ENCODE results near the gene AHR. TPM values are rescaled to one million over a fixed set of nuclear protein-coding genes. Genes with fewer than 3 reads are reported as not detected.

The AHR gene
- total RNA-seq, 1 experiment from 2014 or later: 61.3 TPM

DNA sequence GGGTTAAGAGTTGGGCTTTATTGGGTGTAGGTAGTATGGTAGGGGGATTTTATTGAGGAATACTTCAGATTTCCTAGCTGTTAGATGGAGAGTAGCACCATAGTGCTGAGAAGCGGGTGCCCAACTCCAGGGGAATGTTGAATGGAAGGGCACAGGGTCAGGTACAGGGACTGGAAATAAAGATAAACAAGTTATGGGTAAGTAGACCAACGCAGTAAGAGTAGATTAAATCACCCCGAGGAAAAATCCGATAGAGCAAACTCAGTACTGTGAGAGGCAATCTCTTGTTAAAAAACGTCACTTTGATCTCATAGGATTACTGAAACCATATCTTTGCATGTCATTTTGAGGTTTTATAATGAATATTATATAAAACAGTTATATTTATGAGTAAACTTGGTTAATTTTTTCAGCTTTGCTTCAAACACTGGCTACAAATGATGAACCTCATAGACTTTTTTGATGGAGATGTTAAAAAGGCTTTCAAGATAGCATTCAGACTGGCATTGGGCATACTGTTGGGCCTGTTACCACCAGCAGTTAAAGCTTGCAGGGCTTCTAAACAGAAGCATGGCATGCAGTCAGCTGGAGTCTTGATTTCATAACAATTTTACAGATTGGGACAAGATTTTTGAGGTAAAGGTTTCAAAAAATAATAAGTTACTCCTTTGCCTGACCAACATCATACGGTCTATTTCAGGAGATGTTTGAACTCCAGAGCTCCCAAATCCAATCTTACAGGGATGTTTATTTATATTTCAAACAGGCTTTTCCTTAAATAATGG lies 7.1 kb downstream of the AHR start:
- Histone ChIP-seq H3K4me1 (replicated peaks; ENCODE audit: insufficient read depth) (peaks cover 72% of the 10 kb centered on the region), H3K36me3 (ENCODE audit: low read depth) (peaks cover 39% of the 10 kb centered on the region), H3F3A (ENCODE audit: insufficient read depth, low read depth) (peaks cover 23% of the 10 kb centered on the region), H3K27ac (peak overlapping the region; percentile 66), H3K9me3 (ENCODE audit: insufficient read depth, low read depth) (peaks cover 15% of the 10 kb centered on the region), H3K27me3 (ENCODE audit: insufficient read depth, low read depth) (no peaks in the 10 kb centered on the region), H3K9me2 (ENCODE audit: insufficient read depth) (no peaks in the 10 kb centered on the region), H3K79me2 (ENCODE audit: low read depth) (peaks cover 100% of the 10 kb centered on the region), H3K4me2 (peak overlapping the region; percentile 51), H4K20me1 (ENCODE audit: insufficient read depth) (peaks cover 10% of the 10 kb centered on the region), H2AFZ (no peak overlapping the region), H3K4me3 (no peak overlapping the region)
- intact Hi-C loops (cut with micrococcal nuclease; ENCODE audit: unreplicated experiment): loop anchor here (2.0 to 10.0 kb wide), 5 partner anchors 139 to 611 kb away; partner anchors contain the start of gene AGR2
- TF ChIP-seq, protein P1, sequence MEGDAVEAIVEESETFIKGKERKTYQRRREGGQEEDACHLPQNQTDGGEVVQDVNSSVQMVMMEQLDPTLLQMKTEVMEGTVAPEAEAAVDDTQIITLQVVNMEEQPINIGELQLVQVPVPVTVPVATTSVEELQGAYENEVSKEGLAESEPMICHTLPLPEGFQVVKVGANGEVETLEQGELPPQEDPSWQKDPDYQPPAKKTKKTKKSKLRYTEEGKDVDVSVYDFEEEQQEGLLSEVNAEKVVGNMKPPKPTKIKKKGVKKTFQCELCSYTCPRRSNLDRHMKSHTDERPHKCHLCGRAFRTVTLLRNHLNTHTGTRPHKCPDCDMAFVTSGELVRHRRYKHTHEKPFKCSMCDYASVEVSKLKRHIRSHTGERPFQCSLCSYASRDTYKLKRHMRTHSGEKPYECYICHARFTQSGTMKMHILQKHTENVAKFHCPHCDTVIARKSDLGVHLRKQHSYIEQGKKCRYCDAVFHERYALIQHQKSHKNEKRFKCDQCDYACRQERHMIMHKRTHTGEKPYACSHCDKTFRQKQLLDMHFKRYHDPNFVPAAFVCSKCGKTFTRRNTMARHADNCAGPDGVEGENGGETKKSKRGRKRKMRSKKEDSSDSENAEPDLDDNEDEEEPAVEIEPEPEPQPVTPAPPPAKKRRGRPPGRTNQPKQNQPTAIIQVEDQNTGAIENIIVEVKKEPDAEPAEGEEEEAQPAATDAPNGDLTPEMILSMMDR (conservative IDR thresholded peaks at IDR 0.05): no peak
- TF ChIP-seq EZH2 (IDR thresholded peaks at IDR 0.05; ENCODE audit: low read depth): no peak
- no TSS peak for BruUV-seq (replicated peaks)
- no peak for DNase-seq
- ChIA-PET POLR2A (ENCODE audit: unreplicated experiment) (interaction anchor here (0.6 kb wide), 2 partner anchors 66 to 323 kb away, joined by 4 to 5 read pairs; no protein-coding TSS in a partner anchor), CTCF (interaction anchor here (0.7 to 1.6 kb wide), 3 partner anchors 226 to 323 kb away, joined by 3 to 4 read pairs (median 3); no protein-coding TSS in a partner anchor)

DNA sequence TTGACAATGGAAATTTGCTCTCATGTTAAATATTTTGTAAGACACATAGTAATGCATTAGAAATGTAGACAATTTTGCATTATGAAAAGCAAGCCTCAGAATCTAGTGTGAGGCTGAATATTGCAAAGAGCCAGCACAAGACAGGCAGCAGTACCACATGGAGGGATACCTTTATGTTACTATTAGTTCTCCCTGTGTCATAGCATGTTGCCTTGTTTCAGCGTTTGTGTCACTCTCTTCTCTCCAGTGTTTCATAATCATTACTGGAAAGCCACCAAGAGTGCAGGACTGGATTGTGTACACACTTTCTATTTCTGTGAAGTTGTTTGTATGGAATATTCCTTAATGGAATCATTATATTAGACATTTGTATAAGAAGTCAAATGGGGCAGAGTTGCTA lies 8.5 kb downstream of the AHR start:
- no peak overlapping the region for H3K4me2 ChIP-seq
- CTCF ChIA-PET: no interaction called here

DNA sequence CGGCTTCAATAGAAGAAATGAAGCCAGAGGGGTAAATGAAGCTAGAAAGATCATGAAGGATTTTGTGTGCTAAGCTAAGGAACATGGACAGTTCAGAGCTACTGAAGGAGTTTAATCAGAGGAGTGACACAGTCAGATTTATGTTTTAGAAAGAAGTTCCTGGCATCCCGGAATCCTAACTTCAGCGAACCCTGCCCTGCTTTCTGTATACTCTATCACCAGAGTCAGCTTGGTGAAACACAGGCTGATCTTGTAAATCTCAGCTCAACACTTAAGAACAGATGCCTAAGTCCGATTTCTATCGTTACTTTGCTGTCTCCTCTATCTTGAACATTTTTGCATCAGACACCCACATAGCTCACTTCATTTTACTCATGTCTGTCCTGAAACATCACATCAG lies 9.1 kb downstream of the AHR start:
- DNase-seq: no peak
- H3K4me2 ChIP-seq: no peak overlapping the region
- H2AFZ ChIP-seq: no peak overlapping the region
- H3K4me1 ChIP-seq (replicated peaks; ENCODE audit: insufficient read depth): peaks cover 53% of the 10 kb centered on the region
- no TSS peak for BruUV-seq (replicated peaks)
- H3K36me3 ChIP-seq (ENCODE audit: low read depth): peaks cover 57% of the 10 kb centered on the region
- H3K79me2 ChIP-seq (ENCODE audit: low read depth): peaks cover 98% of the 10 kb centered on the region
- CTCF ChIA-PET: interaction anchor here (0.6 kb wide), 1 partner anchor 31 kb away, joined by 4 read pairs; no protein-coding TSS in a partner anchor
- H3K4me3 ChIP-seq: no peak overlapping the region
- POLR2A ChIA-PET (ENCODE audit: unreplicated experiment): interaction anchor here (0.5 kb wide), 1 partner anchor 189 kb away, joined by 3 read pairs; no protein-coding TSS in a partner anchor
- TF ChIP-seq, protein P1 (conservative IDR thresholded peaks at IDR 0.05): no peak
- TF ChIP-seq EZH2 (IDR thresholded peaks at IDR 0.05; ENCODE audit: low read depth): no peak
- no peaks in the 10 kb centered on the region for H3K9me2 ChIP-seq (ENCODE audit: insufficient read depth)
- H3F3A ChIP-seq (ENCODE audit: insufficient read depth, low read depth): peaks cover 23% of the 10 kb centered on the region
- intact Hi-C loops (cut with micrococcal nuclease; ENCODE audit: unreplicated experiment): loop anchor here (5.0 to 10.0 kb wide), 4 partner anchors 137 to 613 kb away; partner anchors contain the start of gene AGR2
- peaks cover 16% of the 10 kb centered on the region for H4K20me1 ChIP-seq (ENCODE audit: insufficient read depth)
- peaks cover 15% of the 10 kb centered on the region for H3K9me3 ChIP-seq (ENCODE audit: insufficient read depth, low read depth)
- no peaks in the 10 kb centered on the region for H3K27me3 ChIP-seq (ENCODE audit: insufficient read depth, low read depth)
- H3K27ac ChIP-seq: no peak overlapping the region

More for the DNA sequence above, 8.5 kb downstream of the AHR start:
- H2AFZ ChIP-seq: no peak overlapping the region
- H3F3A ChIP-seq (ENCODE audit: insufficient read depth, low read depth): peaks cover 23% of the 10 kb centered on the region
- POLR2A ChIA-PET (ENCODE audit: unreplicated experiment): interaction anchor here (0.8 kb wide), 1 partner anchor 14 kb away, joined by 6 read pairs; no protein-coding TSS in a partner anchor
- no peak overlapping the region for H3K4me3 ChIP-seq
- intact Hi-C loops (cut with micrococcal nuclease; ENCODE audit: unreplicated experiment): loop anchor here (5.0 to 10.0 kb wide), 4 partner anchors 138 to 612 kb away; partner anchors contain the start of gene AGR2
- H3K36me3 ChIP-seq (ENCODE audit: low read depth): peaks cover 53% of the 10 kb centered on the region
- H3K9me2 ChIP-seq (ENCODE audit: insufficient read depth): no peaks in the 10 kb centered on the region
- peaks cover 100% of the 10 kb centered on the region for H3K79me2 ChIP-seq (ENCODE audit: low read depth)
- TF ChIP-seq, protein P1 (conservative IDR thresholded peaks at IDR 0.05): no peak
- no peak for TF ChIP-seq EZH2 (IDR thresholded peaks at IDR 0.05; ENCODE audit: low read depth)
- H3K27ac ChIP-seq: no peak overlapping the region
- no peak for DNase-seq
- no TSS peak for BruUV-seq (replicated peaks)
- peaks cover 58% of the 10 kb centered on the region for H3K4me1 ChIP-seq (replicated peaks; ENCODE audit: insufficient read depth)
- peaks cover 15% of the 10 kb centered on the region for H3K9me3 ChIP-seq (ENCODE audit: insufficient read depth, low read depth)
- peaks cover 16% of the 10 kb centered on the region for H4K20me1 ChIP-seq (ENCODE audit: insufficient read depth)
- H3K27me3 ChIP-seq (ENCODE audit: insufficient read depth, low read depth): no peaks in the 10 kb centered on the region
